HepG2 (cell line): ENCODE results near the gene TVP23A. TPM values are rescaled to one million over a fixed set of nuclear protein-coding genes. Genes with fewer than 3 reads are reported as not detected.

ENCODE experiments used
- BORCS8-MEF2B ChIP-seq: sonication (generic); formaldehyde crosslinking; IDR thresholded peaks from 2 replicates; pipeline ENCODE4 v1.8.0; 2022; ENCODE audit warnings: mild to moderate bottlenecking, missing genetic modification reagents
- CBX1 ChIP-seq: IDR thresholded peaks from one replicate; pipeline ENCODE4 v1.6.1; 2016; ENCODE audit warnings: antibody characterized with exemption, low read depth
- CBX5 ChIP-seq: sonication (generic); formaldehyde crosslinking; IDR thresholded peaks from 2 replicates; pipeline ENCODE4 v1.4.0; 2020; ENCODE audit warnings: missing genetic modification reagents, borderline replicate concordance
- CHD4 ChIP-seq: fragments of 200-600 bp; sonication (generic); IDR thresholded peaks from 2 replicates; pipeline ENCODE4 v1.7.0; 2017; ENCODE audit warnings: mild to moderate bottlenecking, low read length, borderline replicate concordance
- FOXK1 ChIP-seq: sonication (generic); formaldehyde crosslinking; IDR thresholded peaks from 2 replicates; pipeline ENCODE4 v1.4.0; 2020; ENCODE audit warnings: low read depth, missing genetic modification reagents, borderline replicate concordance
- IKZF4 ChIP-seq: sonication (generic); formaldehyde crosslinking; IDR thresholded peaks from 2 replicates; pipeline ENCODE4 v1.5.1; 2020; ENCODE audit warnings: borderline replicate concordance, mild to moderate bottlenecking, low read depth, missing genetic modification reagents; ENCODE audit errors: not compliant biosample characterization
- JUNB ChIP-seq: sonication (generic); formaldehyde crosslinking; IDR thresholded peaks from 2 replicates; pipeline ENCODE4 v1.8.0; 2022; ENCODE audit warnings: missing genetic modification reagents, mild to moderate bottlenecking, borderline replicate concordance
- PHF5A ChIP-seq: IDR thresholded peaks from one replicate; pipeline ENCODE4 v1.6.1; 2018; ENCODE audit warnings: low read depth, missing genetic modification reagents; ENCODE audit not compliant: unreplicated experiment
- SALL1 ChIP-seq: sonication (generic); formaldehyde crosslinking; IDR thresholded peaks from 2 replicates; pipeline ENCODE4 v1.8.0; 2022; ENCODE audit warnings: mild to moderate bottlenecking, missing genetic modification reagents
- SMAD3 ChIP-seq: sonication (generic); formaldehyde crosslinking; IDR thresholded peaks from 2 replicates; pipeline ENCODE4 v1.4.0; 2020; ENCODE audit warnings: missing genetic modification reagents
- SOX5 ChIP-seq: IDR thresholded peaks from 2 replicates; pipeline ENCODE4 v1.6.1; 2016; ENCODE audit warnings: borderline replicate concordance
- TBX2 ChIP-seq: sonication (generic); formaldehyde crosslinking; IDR thresholded peaks from 2 replicates; pipeline ENCODE4 v1.5.0; 2020; ENCODE audit warnings: missing genetic modification reagents, mild to moderate bottlenecking, borderline replicate concordance
- TGIF2 ChIP-seq: IDR thresholded peaks from 2 replicates; pipeline ENCODE4 v1.6.1; 2016; ENCODE audit warnings: control low read depth, missing compliant biosample characterization
- ZBTB20 ChIP-seq: sonication (generic); formaldehyde crosslinking; IDR thresholded peaks from 2 replicates; pipeline ENCODE4 v1.8.1; 2023; ENCODE audit warnings: missing genetic modification reagents, low read depth, mild to moderate bottlenecking, borderline replicate concordance
- ZFP36 ChIP-seq: fragments of 150-350 bp; IDR thresholded peaks from 2 replicates; pipeline ENCODE4 v1.6.1; 2018; ENCODE audit warnings: borderline replicate concordance, low read length, low read depth; ENCODE audit not compliant: partially characterized antibody
- ZNF367 ChIP-seq: sonication (generic); formaldehyde crosslinking; IDR thresholded peaks from 2 replicates; pipeline ENCODE4 v1.4.0; 2020; ENCODE audit warnings: missing genetic modification reagents, borderline replicate concordance
- ZNF558 ChIP-seq: sonication (generic); formaldehyde crosslinking; IDR thresholded peaks from 2 replicates; pipeline ENCODE4 v1.9.0; 2022; ENCODE audit warnings: mild to moderate bottlenecking, missing genetic modification reagents, borderline replicate concordance
- ZNF782 ChIP-seq: sonication (generic); formaldehyde crosslinking; IDR thresholded peaks from 2 replicates; pipeline ENCODE4 v1.4.0; 2020; ENCODE audit warnings: missing genetic modification reagents, mild to moderate bottlenecking, borderline replicate concordance
- polyA plus RNA-seq, 8 experiments: library from polyadenylated mRNA; depleted of rRNA in 3 of 8; stranded (reverse) in 7 of 8; unstranded in 1 of 8; fragments of >200 nt; fragmentation: Illumina TruSeq in 4 of 8; extraction: Trizol in 4 of 8; gene quantifications; 2 replicates each; pipeline versions ENCODE4 v1.2.1 to v1.2.3, GENCODE V29; 2011 to 2016; ENCODE audit warnings: low read depth in 4 of 8, missing spikeins in 1 of 8, mixed read lengths in 1 of 8; ENCODE audit not compliant: insufficient read depth in 1 of 8
- total RNA-seq, 5 experiments: library from RNA; depleted of rRNA; stranded (reverse); fragments of >200 nt; fragmentation: Illumina TruSeq; extraction: Trizol; gene quantifications; 2 replicates each; pipeline ENCODE4 v1.2.3, GENCODE V29; 2016; ENCODE audit warnings: low read depth in 1 of 5
- TF ChIP-seq, protein P1 (sequence below): IDR thresholded peaks from 2 replicates; pipeline ENCODE4 v1.6.1; 2016; ENCODE audit warnings: low read depth
- TF ChIP-seq, protein P2 (sequence below): sonication (generic); formaldehyde crosslinking; IDR thresholded peaks from 2 replicates; pipeline ENCODE4 v1.4.0; 2020; ENCODE audit warnings: missing genetic modification reagents, borderline replicate concordance
- TF ChIP-seq, protein P3 (sequence below): sonication (generic); formaldehyde crosslinking; IDR thresholded peaks from 2 replicates; pipeline ENCODE4 v1.9.0; 2021; ENCODE audit warnings: missing genetic modification reagents, borderline replicate concordance
- TF ChIP-seq, protein P4 (sequence below): sonication (generic); formaldehyde crosslinking; IDR thresholded peaks from 2 replicates; pipeline ENCODE4 v1.8.1; 2023; ENCODE audit warnings: mild to moderate bottlenecking, missing genetic modification reagents

TVP23A gene
- total and polyA plus RNA-seq, 2 of the 13 experiments (the other 11 are each of a cell fraction or from before 2014, with no cell fraction given) = not detected

DNA sequence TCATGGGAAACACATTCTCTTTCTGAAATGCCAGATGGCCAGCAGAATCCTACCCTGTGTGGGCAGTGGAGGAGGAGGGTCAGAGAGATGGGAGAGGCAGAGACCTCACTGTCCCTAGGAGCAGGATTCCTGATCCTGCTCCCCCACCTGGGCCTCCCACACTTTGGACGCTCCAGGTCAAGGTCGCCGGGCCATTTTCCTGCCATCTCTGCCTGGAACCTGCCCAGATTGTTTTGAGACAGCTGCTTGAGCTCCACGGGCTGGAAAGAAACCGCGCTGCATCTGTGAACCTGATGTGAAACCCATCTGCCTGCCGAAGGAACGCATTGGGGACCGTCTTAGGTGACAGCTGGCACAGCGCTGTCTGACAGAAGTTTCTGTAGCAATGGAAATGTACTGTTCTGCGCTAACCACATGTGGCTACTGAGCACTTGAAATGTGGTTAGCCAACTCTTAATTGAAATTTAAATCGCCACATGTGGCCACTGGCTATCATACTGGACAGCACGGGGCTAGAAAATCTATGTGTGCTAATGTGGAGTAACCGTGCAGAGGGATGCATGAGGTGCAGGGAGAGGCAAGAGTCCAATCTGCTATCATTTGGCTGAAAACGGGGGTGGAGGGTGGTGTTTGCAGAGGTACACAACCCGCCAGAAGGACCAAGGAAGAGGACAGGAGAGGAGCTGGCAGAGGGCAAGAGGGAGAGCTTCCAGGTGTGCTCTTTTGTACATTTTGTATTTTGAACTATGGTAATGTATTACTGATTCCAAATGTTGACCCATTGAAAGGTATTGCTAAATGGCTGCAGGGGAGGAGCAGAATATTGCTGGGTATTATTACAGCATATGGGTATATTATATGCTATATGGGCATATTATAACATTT, 90.3 kb downstream of the TVP23A start (continued):
- TF ChIP-seq, protein P1, sequence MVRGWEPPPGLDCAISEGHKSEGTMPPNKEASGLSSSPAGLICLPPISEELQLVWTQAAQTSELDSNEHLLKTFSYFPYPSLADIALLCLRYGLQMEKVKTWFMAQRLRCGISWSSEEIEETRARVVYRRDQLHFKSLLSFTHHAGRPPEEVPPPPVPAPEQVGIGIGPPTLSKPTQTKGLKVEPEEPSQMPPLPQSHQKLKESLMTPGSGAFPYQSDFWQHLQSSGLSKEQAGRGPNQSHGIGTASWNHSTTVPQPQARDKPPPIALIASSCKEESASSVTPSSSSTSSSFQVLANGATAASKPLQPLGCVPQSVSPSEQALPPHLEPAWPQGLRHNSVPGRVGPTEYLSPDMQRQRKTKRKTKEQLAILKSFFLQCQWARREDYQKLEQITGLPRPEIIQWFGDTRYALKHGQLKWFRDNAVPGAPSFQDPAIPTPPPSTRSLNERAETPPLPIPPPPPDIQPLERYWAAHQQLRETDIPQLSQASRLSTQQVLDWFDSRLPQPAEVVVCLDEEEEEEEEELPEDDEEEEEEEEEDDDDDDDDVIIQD (CRISPR knock-in tag) = peak; percentile 86
- TF ChIP-seq, protein P2, sequence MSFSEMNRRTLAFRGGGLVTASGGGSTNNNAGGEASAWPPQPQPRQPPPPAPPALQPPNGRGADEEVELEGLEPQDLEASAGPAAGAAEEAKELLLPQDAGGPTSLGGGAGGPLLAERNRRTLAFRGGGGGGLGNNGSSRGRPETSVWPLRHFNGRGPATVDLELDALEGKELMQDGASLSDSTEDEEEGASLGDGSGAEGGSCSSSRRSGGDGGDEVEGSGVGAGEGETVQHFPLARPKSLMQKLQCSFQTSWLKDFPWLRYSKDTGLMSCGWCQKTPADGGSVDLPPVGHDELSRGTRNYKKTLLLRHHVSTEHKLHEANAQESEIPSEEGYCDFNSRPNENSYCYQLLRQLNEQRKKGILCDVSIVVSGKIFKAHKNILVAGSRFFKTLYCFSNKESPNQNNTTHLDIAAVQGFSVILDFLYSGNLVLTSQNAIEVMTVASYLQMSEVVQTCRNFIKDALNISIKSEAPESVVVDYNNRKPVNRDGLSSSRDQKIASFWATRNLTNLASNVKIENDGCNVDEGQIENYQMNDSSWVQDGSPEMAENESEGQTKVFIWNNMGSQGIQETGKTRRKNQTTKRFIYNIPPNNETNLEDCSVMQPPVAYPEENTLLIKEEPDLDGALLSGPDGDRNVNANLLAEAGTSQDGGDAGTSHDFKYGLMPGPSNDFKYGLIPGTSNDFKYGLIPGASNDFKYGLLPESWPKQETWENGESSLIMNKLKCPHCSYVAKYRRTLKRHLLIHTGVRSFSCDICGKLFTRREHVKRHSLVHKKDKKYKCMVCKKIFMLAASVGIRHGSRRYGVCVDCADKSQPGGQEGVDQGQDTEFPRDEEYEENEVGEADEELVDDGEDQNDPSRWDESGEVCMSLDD (CRISPR knock-in tag) = no peak
- TF ChIP-seq SALL1 (peak; percentile 96), ZNF782 (CRISPR knock-in tag) (no peak; the same call in 1 of the 2 replicates), SOX5 (peak; percentile 74), ZBTB20 (CRISPR knock-in tag) (peak; percentile 52; the same call in 1 of the 2 replicates), ZNF367 (no peak), CHD4 (no peak), TGIF2 (CRISPR knock-in tag) (no peak), CBX1 (no peak), SMAD3 (CRISPR knock-in tag) (0 out of 2 replicates have a peak, but pooled peaks have one; percentile 39), ZNF558 (CRISPR knock-in tag) (no peak), ZFP36 (no peak), PHF5A (CRISPR knock-in tag) (peak; percentile 64), BORCS8-MEF2B (no peak), FOXK1 (CRISPR knock-in tag) (peak; percentile 41; the same call in 1 of the 2 replicates), CBX5 (CRISPR knock-in tag) (no peak), TBX2 (CRISPR knock-in tag) (peak; percentile 80; the same call in 1 of the 2 replicates), IKZF4 (CRISPR knock-in tag) (peak; percentile 44), JUNB (CRISPR knock-in tag) (no peak)
- TF ChIP-seq, protein P3, sequence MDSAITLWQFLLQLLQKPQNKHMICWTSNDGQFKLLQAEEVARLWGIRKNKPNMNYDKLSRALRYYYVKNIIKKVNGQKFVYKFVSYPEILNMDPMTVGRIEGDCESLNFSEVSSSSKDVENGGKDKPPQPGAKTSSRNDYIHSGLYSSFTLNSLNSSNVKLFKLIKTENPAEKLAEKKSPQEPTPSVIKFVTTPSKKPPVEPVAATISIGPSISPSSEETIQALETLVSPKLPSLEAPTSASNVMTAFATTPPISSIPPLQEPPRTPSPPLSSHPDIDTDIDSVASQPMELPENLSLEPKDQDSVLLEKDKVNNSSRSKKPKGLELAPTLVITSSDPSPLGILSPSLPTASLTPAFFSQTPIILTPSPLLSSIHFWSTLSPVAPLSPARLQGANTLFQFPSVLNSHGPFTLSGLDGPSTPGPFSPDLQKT (CRISPR knock-in tag) = no peak
- TF ChIP-seq, protein P4, sequence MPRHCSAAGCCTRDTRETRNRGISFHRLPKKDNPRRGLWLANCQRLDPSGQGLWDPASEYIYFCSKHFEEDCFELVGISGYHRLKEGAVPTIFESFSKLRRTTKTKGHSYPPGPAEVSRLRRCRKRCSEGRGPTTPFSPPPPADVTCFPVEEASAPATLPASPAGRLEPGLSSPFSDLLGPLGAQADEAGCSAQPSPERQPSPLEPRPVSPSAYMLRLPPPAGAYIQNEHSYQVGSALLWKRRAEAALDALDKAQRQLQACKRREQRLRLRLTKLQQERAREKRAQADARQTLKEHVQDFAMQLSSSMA = 0 out of 2 replicates have a peak, but pooled peaks have one; percentile 32
